WTC11 (cell line): ENCODE results near the gene TFF2.

Experiments used
- MXD4 ChIP-seq: fragments of 250-450 bp; sonication (Bioruptor Pico); IDR thresholded peaks from 2 replicates; pipeline ENCODE4 v1.8.0; 2021; ENCODE audit warnings: mild to moderate bottlenecking, moderate library complexity, borderline replicate concordance
- SMAD3 ChIP-seq: sonication (generic); formaldehyde crosslinking; IDR thresholded peaks from 2 replicates; pipeline ENCODE4 v1.8.0; 2022; ENCODE audit warnings: missing genetic modification reagents, mild to moderate bottlenecking, borderline replicate concordance
- TF ChIP-seq, protein P1 (sequence below): fragments of 200-600 bp; IDR thresholded peaks from 2 replicates; pipeline ENCODE4 v1.8.0; 2022; ENCODE audit warnings: antibody characterized with exemption
- TF ChIP-seq, protein P2 (sequence below): sonication (generic); formaldehyde crosslinking; IDR thresholded peaks from 2 replicates; pipeline ENCODE4 v1.8.0; 2022; ENCODE audit warnings: mild to moderate bottlenecking, missing genetic modification reagents

DNA sequence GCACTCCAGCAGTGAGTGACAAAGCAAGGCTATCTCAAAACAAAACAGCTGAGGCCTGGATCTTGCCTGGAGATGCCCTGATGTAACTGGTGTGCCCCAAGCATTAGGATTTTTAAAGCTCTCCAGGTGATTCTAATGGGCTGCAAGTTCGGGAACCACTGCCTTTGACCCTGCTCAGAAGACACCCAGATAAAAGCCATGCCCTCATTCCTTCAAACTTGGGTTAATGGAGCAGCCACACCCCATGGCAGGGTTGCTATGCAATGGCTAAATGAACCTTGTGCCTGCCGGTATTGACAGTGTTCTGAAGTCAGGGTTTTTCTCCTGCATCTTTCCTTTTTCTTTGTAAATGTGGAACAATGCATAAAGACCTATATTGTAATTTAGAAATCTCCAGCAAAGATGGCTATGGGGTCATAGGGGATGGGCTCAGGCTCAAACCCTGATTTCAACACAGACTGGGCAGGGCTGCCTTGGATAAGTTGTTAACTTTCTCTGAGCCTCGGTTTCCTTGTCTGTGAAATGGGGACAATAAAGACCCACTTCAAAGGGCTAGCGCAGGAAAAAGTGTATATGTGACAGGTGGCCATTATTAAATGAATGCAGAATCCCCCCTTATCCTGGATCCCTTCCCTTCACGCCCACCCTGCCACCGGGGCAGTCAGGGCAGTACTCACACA is 36.0 kb downstream of the TFF2 start:
- TF ChIP-seq, protein P1, sequence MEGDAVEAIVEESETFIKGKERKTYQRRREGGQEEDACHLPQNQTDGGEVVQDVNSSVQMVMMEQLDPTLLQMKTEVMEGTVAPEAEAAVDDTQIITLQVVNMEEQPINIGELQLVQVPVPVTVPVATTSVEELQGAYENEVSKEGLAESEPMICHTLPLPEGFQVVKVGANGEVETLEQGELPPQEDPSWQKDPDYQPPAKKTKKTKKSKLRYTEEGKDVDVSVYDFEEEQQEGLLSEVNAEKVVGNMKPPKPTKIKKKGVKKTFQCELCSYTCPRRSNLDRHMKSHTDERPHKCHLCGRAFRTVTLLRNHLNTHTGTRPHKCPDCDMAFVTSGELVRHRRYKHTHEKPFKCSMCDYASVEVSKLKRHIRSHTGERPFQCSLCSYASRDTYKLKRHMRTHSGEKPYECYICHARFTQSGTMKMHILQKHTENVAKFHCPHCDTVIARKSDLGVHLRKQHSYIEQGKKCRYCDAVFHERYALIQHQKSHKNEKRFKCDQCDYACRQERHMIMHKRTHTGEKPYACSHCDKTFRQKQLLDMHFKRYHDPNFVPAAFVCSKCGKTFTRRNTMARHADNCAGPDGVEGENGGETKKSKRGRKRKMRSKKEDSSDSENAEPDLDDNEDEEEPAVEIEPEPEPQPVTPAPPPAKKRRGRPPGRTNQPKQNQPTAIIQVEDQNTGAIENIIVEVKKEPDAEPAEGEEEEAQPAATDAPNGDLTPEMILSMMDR = no peak
- TF ChIP-seq SMAD3 (CRISPR knock-in tag) (no peak), MXD4 (CRISPR knock-in tag) (no peak)
- TF ChIP-seq, protein P2, sequence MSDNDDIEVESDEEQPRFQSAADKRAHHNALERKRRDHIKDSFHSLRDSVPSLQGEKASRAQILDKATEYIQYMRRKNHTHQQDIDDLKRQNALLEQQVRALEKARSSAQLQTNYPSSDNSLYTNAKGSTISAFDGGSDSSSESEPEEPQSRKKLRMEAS = no peak
